Measurements from ENCODE around the gene PTPRD. TPM values are rescaled to one million over a fixed set of nuclear protein-coding genes. Genes with fewer than 3 reads are reported as not detected.

The PTPRD gene
- total and polyA plus RNA-seq, 2 of the 4 experiments (the other 2 are of a cell fraction) = 0.07 to 0.18 TPM

DNA sequence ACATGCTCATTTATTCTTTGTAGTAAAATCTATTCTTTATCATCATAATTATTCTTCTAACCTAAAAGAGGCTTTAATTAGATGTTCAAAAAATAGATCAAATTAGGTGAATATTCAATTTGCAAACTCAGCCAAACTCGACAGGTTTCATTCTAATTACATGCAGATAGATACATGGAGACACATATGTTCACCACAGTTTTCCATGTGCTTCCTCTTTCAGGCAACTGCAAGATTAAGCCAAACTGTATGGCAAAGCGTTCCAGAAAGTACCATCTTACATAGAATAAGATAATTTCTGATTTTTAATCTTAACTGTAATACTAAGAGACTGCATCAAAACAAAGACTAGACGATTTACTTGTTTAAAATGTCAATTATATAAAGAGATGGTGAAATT is 1944.6 kb downstream of the PTPRD start:
- H4K8ac ChIP-seq (ENCODE audit: low read depth in 2 of 2, low read length in 2 of 2) = no peak overlapping the region
- no peak overlapping the region for H3K14ac ChIP-seq (replicated peaks; ENCODE audit: low read depth, low read length)
- H2BK15ac ChIP-seq (ENCODE audit: low read depth, low read length) = no peak overlapping the region
- no peak for ATAC-seq (ENCODE audit: low read depth)
- no peak for DNase-seq
- no peak overlapping the region for H2AFZ ChIP-seq (replicated peaks; ENCODE audit: low read length, poor library complexity)
- H3K4ac ChIP-seq (ENCODE audit: low read depth, low read length) = no peak overlapping the region
- no peak overlapping the region for H3K4me2 ChIP-seq (ENCODE audit: low read depth, low read length)
- H2BK5ac ChIP-seq (ENCODE audit: low read depth, low read length, poor library complexity, severe bottlenecking) = no peak overlapping the region
- no CpG with 5 or more reads among the region's 3 CpGs for WGBS, 2 experiments (ENCODE audit: extremely low coverage in 2 of 2, insufficient read length in 1 of 2)
- no peaks in the 10 kb centered on the region for H3K9me1 ChIP-seq (ENCODE audit: insufficient read depth, low read length)
- no peak overlapping the region for H3K27ac ChIP-seq (ENCODE audit: insufficient read depth, low read length)
- no TSS peak for BruUV-seq (replicated peaks)
- no peaks in the 10 kb centered on the region for H3K79me1 ChIP-seq (ENCODE audit: low read depth in 1 of 2, low read length in 2 of 2)
- no peak overlapping the region for H3K18ac ChIP-seq (ENCODE audit: low read depth, low read length)
- H3K23ac ChIP-seq (ENCODE audit: low read depth, low read length) = no peak overlapping the region
- TF ChIP-seq POLR2A (IDR thresholded peaks at IDR 0.05; ENCODE audit: low read depth, low read length) (no peak), RAD21 (IDR thresholded peaks at IDR 0.05; ENCODE audit: low read length) (no peak), CEBPB (IDR thresholded peaks at IDR 0.05; ENCODE audit: low read depth, low read length) (no peak), FOS (IDR thresholded peaks at IDR 0.05; ENCODE audit: low read depth, low read length) (no peak), NFE2L2 (IDR thresholded peaks at IDR 0.05; ENCODE audit: low read depth, low read length) (no peak), SMC3 (IDR thresholded peaks at IDR 0.05; ENCODE audit: low read depth, low read length) (no peak), CHD1 (IDR thresholded peaks at IDR 0.05; ENCODE audit: low read depth, low read length) (no peak), RFX5 (IDR thresholded peaks at IDR 0.05; ENCODE audit: low read depth, low read length) (no peak)
- TF ChIP-seq, protein P1, sequence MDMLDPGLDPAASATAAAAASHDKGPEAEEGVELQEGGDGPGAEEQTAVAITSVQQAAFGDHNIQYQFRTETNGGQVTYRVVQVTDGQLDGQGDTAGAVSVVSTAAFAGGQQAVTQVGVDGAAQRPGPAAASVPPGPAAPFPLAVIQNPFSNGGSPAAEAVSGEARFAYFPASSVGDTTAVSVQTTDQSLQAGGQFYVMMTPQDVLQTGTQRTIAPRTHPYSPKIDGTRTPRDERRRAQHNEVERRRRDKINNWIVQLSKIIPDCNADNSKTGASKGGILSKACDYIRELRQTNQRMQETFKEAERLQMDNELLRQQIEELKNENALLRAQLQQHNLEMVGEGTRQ (IDR thresholded peaks at IDR 0.05; ENCODE audit: low read depth, low read length) = no peak
- TF ChIP-seq, protein P2, sequence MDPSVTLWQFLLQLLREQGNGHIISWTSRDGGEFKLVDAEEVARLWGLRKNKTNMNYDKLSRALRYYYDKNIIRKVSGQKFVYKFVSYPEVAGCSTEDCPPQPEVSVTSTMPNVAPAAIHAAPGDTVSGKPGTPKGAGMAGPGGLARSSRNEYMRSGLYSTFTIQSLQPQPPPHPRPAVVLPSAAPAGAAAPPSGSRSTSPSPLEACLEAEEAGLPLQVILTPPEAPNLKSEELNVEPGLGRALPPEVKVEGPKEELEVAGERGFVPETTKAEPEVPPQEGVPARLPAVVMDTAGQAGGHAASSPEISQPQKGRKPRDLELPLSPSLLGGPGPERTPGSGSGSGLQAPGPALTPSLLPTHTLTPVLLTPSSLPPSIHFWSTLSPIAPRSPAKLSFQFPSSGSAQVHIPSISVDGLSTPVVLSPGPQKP (IDR thresholded peaks at IDR 0.05; ENCODE audit: borderline replicate concordance, low read depth, low read length) = no peak
- TF ChIP-seq, protein P3, sequence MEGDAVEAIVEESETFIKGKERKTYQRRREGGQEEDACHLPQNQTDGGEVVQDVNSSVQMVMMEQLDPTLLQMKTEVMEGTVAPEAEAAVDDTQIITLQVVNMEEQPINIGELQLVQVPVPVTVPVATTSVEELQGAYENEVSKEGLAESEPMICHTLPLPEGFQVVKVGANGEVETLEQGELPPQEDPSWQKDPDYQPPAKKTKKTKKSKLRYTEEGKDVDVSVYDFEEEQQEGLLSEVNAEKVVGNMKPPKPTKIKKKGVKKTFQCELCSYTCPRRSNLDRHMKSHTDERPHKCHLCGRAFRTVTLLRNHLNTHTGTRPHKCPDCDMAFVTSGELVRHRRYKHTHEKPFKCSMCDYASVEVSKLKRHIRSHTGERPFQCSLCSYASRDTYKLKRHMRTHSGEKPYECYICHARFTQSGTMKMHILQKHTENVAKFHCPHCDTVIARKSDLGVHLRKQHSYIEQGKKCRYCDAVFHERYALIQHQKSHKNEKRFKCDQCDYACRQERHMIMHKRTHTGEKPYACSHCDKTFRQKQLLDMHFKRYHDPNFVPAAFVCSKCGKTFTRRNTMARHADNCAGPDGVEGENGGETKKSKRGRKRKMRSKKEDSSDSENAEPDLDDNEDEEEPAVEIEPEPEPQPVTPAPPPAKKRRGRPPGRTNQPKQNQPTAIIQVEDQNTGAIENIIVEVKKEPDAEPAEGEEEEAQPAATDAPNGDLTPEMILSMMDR (conservative IDR thresholded peaks at IDR 0.05; ENCODE audit: low read depth, low read length) = no peak
- no peak overlapping the region for H2BK20ac ChIP-seq (ENCODE audit: low read depth, low read length)
- ChIA-PET POLR2A (ENCODE audit: unreplicated experiment) (no interaction called here), CTCF (no interaction called here)
- H4K91ac ChIP-seq (ENCODE audit: insufficient read depth, low read depth, low read length) = no peak overlapping the region
- no peaks in the 10 kb centered on the region for H3K27me3 ChIP-seq (ENCODE audit: control insufficient read depth, insufficient read depth, low read length)
- H3K9ac ChIP-seq (ENCODE audit: low read depth, low read length) = no peak overlapping the region
- H3K56ac ChIP-seq (ENCODE audit: extremely low read depth, insufficient read depth, low read length) = no peak overlapping the region
- H2AK9ac ChIP-seq (replicated peaks; ENCODE audit: low read depth, low read length, poor library complexity) = no peak overlapping the region
- intact Hi-C loops (cut with micrococcal nuclease) = no loop called here
- H3K36me3 ChIP-seq (ENCODE audit: control insufficient read depth, insufficient read depth, low read length) = no peaks in the 10 kb centered on the region
- dilution Hi-C loops (cut with HindIII; ENCODE audit: low sequenced_read_pairs, unreplicated experiment) = no loop called here
- H3K9me3 ChIP-seq (ENCODE audit: control insufficient read depth, insufficient read depth, low read length) = no peaks in the 10 kb centered on the region; the same call in 1 of the 2 replicates
- H3K4me3 ChIP-seq (ENCODE audit: insufficient read depth, low read depth, low read length) = no peak overlapping the region
- in situ Hi-C loops (cut with MboI; ENCODE audit: low sequenced_read_pairs) = no loop called here
- H4K5ac ChIP-seq (ENCODE audit: low read depth, low read length) = no peak overlapping the region
- H4K20me1 ChIP-seq (ENCODE audit: insufficient read depth, low read length) = no peaks in the 10 kb centered on the region
- no peaks in the 10 kb centered on the region for H3K4me1 ChIP-seq (ENCODE audit: control insufficient read depth, insufficient read depth, low read length)
- H2AK5ac ChIP-seq (ENCODE audit: low read depth, low read length) = no peak overlapping the region
- no peak overlapping the region for H2BK120ac ChIP-seq (ENCODE audit: low read depth, low read length)
